Lung (tissue), 12 donors: ENCODE data around the gene SGCG. TPM values are rescaled to one million over a fixed set of nuclear protein-coding genes. Genes with fewer than 3 reads are reported as not detected.
A peak's percentile ranks its signal among the peaks of the same experiment; 100 is the strongest.

ENCODE experiments used
- ATAC-seq: fragments of 200-7000 bp; cut with Tn5 transposase; one replicate; pipeline ENCODE4 v1.9.1; 2020; ENCODE audit warnings: moderate number of reproducible peaks; ENCODE audit not compliant: insufficient read depth, low FRiP score
- DNase-seq, 3 donors: peaks; one replicate each; pipeline ENCODE4 v3.0.0-alpha.2; 2013 to 2017
- H3K27ac ChIP-seq, 2 donors: one replicate each; pipeline ENCODE4 v1.5.1; 2013; ENCODE audit warnings: mild to moderate bottlenecking in 2 of 2, moderate library complexity in 2 of 2, control low read depth in 1 of 2, inconsistent platforms in 1 of 2, low read depth in 1 of 2, low read length in 1 of 2
- H3K27me3 ChIP-seq, 3 donors: one replicate each; pipeline ENCODE4 v1.5.1; 2013; ENCODE audit warnings: low read length in 2 of 3; ENCODE audit not compliant: control insufficient read depth in 3 of 3, insufficient read depth in 3 of 3
- H3K36me3 ChIP-seq, 4 donors: one replicate each; pipeline ENCODE4 v1.5.1; 2013; ENCODE audit warnings: low read length in 4 of 4, mild to moderate bottlenecking in 1 of 4, moderate library complexity in 1 of 4; ENCODE audit not compliant: control insufficient read depth in 4 of 4, insufficient read depth in 4 of 4
- H3K4me1 ChIP-seq, 5 donors: one replicate each; pipeline ENCODE4 v1.5.1; 2013; ENCODE audit warnings: low read length in 5 of 5, mild to moderate bottlenecking in 2 of 5, moderate library complexity in 1 of 5; ENCODE audit not compliant: control insufficient read depth in 5 of 5, insufficient read depth in 5 of 5
- H3K4me3 ChIP-seq: one replicate; pipeline ENCODE4 v1.5.1; 2013; ENCODE audit warnings: mild to moderate bottlenecking, control low read depth, moderate library complexity
- H3K9ac ChIP-seq, 2 donors: one replicate each; pipeline ENCODE4 v1.5.1; 2013; ENCODE audit warnings: low read length in 2 of 2, control low read depth in 1 of 2; ENCODE audit not compliant: insufficient read depth in 1 of 2
- H3K9me3 ChIP-seq, 4 donors: one replicate each; pipeline ENCODE4 v1.5.1; 2013; ENCODE audit warnings: low read length in 3 of 4, mild to moderate bottlenecking in 1 of 4, moderate library complexity in 1 of 4; ENCODE audit not compliant: control insufficient read depth in 4 of 4, insufficient read depth in 3 of 4
- CTCF ChIP-seq: IDR thresholded peaks from 2 replicates; pipeline ENCODE4 v1.5.1; 2012; ENCODE audit warnings: mild to moderate bottlenecking; ENCODE audit errors: control extremely low read depth, extremely low read depth
- WGBS, 2 donors: extraction: QIAGEN DNeasy Blood & Tissue Kit; methylation state at CpG; one replicate each; pipeline ENCODE4 v1.1.7; 2013; 5-methylcytosine and 5-hydroxymethylcytosine counted together
- polyA plus RNA-seq, 2 donors: library from polyadenylated mRNA; stranded (reverse); fragments of 200-250 nt; gene quantifications; one replicate each; pipeline ENCODE4 v1.2.1, GENCODE V29; 2013
- total RNA-seq, 2 donors: library from RNA; depleted of rRNA in 1 of 2; stranded (reverse); fragments of >200 nt in 1 of 2; gene quantifications; one replicate each; pipeline ENCODE4 v1.2.1, GENCODE V29; 2014 to 2021
- donor health status: control.
- donor health status: control.
- donor health status: Bipolar disorder and iron deficiency.
- donor health status: healthy.
- donor health status: DM: yes; HTN: yes; CAD: no.

The SGCG gene
- total and polyA plus RNA-seq, 4 donors, result 0.41 to 5.5 (median 1.8) TPM

- H3K4me3 ChIP-seq, result no peak overlapping the region
- H3K9me3 ChIP-seq, result peaks cover 0 to 3% (median 0%) of the 10 kb centered on the region in 4 donors
- H3K27ac ChIP-seq, result no peak overlapping the region
- no peak for DNase-seq
- no peak overlapping the region for H3K9ac ChIP-seq
- H3K4me1 ChIP-seq, result peaks cover 0 to 4% (median 0%) of the 10 kb centered on the region in 5 donors
- no peak for ATAC-seq
- 85 to 94% methylated on average over 3 of the region's 3 CpGs for WGBS, 2 donors
- H3K36me3 ChIP-seq, result no peaks in the 10 kb centered on the region
- no peak for TF ChIP-seq CTCF
- no peaks in the 10 kb centered on the region for H3K27me3 ChIP-seq
Measured at GRCh38 chr13:23205807-23206206, 25.0 kb downstream of the SGCG start.

- Histone ChIP-seq H3K27ac (no peak overlapping the region), H3K4me3 (no peak overlapping the region), H3K4me1 (peaks cover 0 to 13% (median 6%) of the 10 kb centered on the region in 5 donors), H3K9ac (no peak overlapping the region), H3K27me3 (no peaks in the 10 kb centered on the region), H3K36me3 (peaks cover 0 to 2% (median 0%) of the 10 kb centered on the region in 4 donors), H3K9me3 (peaks cover 0 to 6% (median 2%) of the 10 kb centered on the region in 4 donors)
- peak; percentile 37 to 70 (median 51) for DNase-seq
- ATAC-seq, result no peak
- no peak for TF ChIP-seq CTCF
- 46 to 59% methylated on average over 4 of the region's 4 CpGs for WGBS, 2 donors
Measured at GRCh38 chr13:23212671-23213070, 31.9 kb downstream of the SGCG start.

GRCh38 chr13:23231241-23231640 is 50.5 kb downstream of the SGCG start:
- TF ChIP-seq CTCF, result no peak
- H3K4me1 ChIP-seq, result peaks cover 0 to 5% (median 0%) of the 10 kb centered on the region in 5 donors
- peak in 1 of 3 donors; percentile 16 for DNase-seq

GRCh38 chr13:23235994-23236393 is 55.2 kb downstream of the SGCG start:
- Histone ChIP-seq H3K9me3 (peaks cover 0 to 1% (median 0%) of the 10 kb centered on the region in 4 donors), H3K27me3 (no peaks in the 10 kb centered on the region), H3K36me3 (peaks cover 0 to 3% (median 1%) of the 10 kb centered on the region in 4 donors), H3K4me1 (peaks cover 0 to 4% (median 0%) of the 10 kb centered on the region in 5 donors), H3K27ac (no peak overlapping the region), H3K4me3 (no peak overlapping the region), H3K9ac (no peak overlapping the region)
- DNase-seq, result no peak
- no peak for ATAC-seq
- TF ChIP-seq CTCF, result no peak

More at GRCh38 chr13:23231241-23231640, 50.5 kb downstream of the SGCG start:
- peaks cover 0 to 5% (median 2%) of the 10 kb centered on the region in 4 donors for H3K36me3 ChIP-seq
- H3K9ac ChIP-seq, result no peak overlapping the region
- no peak overlapping the region for H3K4me3 ChIP-seq
- no peak for ATAC-seq
- no peak overlapping the region for H3K27ac ChIP-seq
- no peaks in the 10 kb centered on the region for H3K27me3 ChIP-seq
- H3K9me3 ChIP-seq, result no peaks in the 10 kb centered on the region
